Tibial nerve (tissue), 4 donors: ENCODE results near the gene TTC33.

Source experiments
- EP300 ChIP-seq, 2 donors: sonication (generic); formaldehyde crosslinking; IDR thresholded peaks; one replicate each; pipeline ENCODE4 v1.6.1; 2017; ENCODE audit warnings: antibody characterized with exemption in 2 of 2, mild to moderate bottlenecking in 1 of 2
- TF ChIP-seq, protein P1 (sequence below), 5 experiments: fragments of 200-600 bp in 3 of 5; fragments of 450-650 bp in 2 of 5; sonication (generic) in 3 of 5; IDR thresholded peaks; one replicate each; pipeline ENCODE4 v1.5.1; 2016 to 2019; ENCODE audit warnings: antibody characterized with exemption in 5 of 5, mild to moderate bottlenecking in 3 of 5, moderate library complexity in 2 of 5

DNA sequence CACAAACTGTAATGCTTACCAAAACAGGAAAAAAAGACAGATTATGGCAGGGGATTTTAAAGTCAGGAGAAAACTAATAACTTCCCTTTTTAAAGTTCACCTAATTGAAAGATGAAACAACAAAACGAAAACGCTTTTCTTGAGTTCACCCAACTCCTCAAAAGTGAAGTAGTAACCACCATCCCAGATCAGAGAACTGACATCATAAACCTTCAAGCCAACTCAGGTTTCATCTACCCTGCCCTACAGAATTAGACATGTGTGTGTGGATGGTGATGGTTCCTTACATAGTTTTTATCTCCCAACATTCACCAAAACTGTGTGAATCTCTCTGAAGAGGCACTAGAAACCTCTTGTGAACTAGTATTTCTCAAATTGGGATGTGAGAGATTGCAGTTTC is 271.3 kb downstream of the TTC33 start:
- TF ChIP-seq EP300 (IDR thresholded peaks at IDR 0.05) = no peak
- TF ChIP-seq, protein P1, sequence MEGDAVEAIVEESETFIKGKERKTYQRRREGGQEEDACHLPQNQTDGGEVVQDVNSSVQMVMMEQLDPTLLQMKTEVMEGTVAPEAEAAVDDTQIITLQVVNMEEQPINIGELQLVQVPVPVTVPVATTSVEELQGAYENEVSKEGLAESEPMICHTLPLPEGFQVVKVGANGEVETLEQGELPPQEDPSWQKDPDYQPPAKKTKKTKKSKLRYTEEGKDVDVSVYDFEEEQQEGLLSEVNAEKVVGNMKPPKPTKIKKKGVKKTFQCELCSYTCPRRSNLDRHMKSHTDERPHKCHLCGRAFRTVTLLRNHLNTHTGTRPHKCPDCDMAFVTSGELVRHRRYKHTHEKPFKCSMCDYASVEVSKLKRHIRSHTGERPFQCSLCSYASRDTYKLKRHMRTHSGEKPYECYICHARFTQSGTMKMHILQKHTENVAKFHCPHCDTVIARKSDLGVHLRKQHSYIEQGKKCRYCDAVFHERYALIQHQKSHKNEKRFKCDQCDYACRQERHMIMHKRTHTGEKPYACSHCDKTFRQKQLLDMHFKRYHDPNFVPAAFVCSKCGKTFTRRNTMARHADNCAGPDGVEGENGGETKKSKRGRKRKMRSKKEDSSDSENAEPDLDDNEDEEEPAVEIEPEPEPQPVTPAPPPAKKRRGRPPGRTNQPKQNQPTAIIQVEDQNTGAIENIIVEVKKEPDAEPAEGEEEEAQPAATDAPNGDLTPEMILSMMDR (IDR thresholded peaks at IDR 0.05) = no peak
